Brain microvascular endothelial cell (primary cell): ENCODE results near the gene EIF4EBP2.

Source experiments
- DNase-seq: peaks from one replicate; pipeline ENCODE4 v3.0.0-alpha.2; 2020
- H3K27ac ChIP-seq: fragments of 250-450 bp; sonication (Bioruptor Pico); 2 replicates; pipeline ENCODE4 v1.5.1; 2020; ENCODE audit warnings: mild to moderate bottlenecking, moderate library complexity
- H3K27me3 ChIP-seq: fragments of 250-450 bp; sonication (Bioruptor Pico); replicated peaks from 2 replicates; pipeline ENCODE4 v1.5.1; 2020; ENCODE audit warnings: mild to moderate bottlenecking
- H3K36me3 ChIP-seq: fragments of 250-450 bp; sonication (Bioruptor Pico); replicated peaks from 2 replicates; pipeline ENCODE4 v1.5.1; 2020; ENCODE audit warnings: mild to moderate bottlenecking
- H3K4me3 ChIP-seq: 2 replicates; pipeline ENCODE4 v1.5.1; 2011; ENCODE audit warnings: low read depth, mild to moderate bottlenecking, control low read depth, low read length, moderate library complexity
- in situ Hi-C: cut with HindIII; loops from 2 replicates; pipeline ENCODE4 v1.10.0; 2017; ENCODE audit warnings: low sequenced_read_pairs, low pct_ligation_motif_present
- TF ChIP-seq, protein P1 (sequence below): IDR thresholded peaks from 2 replicates; pipeline ENCODE4 v1.5.1; 2011; ENCODE audit warnings: low read depth, mild to moderate bottlenecking, moderate library complexity, low read length, control low read depth, inconsistent platforms; ENCODE audit errors: missing control alignments

Gene EIF4EBP2

DNA sequence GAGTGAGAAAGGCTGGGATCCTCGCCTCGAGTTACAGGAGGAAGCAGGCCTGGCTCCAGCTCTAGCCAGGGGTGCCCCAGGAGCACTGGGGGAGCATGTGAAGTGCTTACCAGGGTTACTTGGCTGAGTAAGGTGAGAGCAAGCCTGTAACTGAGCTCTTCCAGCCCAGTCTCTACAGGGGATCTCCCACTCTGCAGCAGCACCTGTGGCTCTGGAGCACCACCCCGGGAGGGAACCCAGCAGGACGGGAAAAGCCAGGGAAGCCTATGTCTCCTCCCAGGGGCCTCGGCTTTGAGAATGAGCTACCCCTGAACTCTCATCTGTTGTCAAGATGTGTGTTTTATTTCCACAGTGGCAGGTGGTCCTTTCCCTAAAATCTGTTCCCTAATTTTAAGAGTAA lies 32.1 kb upstream of the EIF4EBP2 start:
- DNase-seq = no peak

DNA sequence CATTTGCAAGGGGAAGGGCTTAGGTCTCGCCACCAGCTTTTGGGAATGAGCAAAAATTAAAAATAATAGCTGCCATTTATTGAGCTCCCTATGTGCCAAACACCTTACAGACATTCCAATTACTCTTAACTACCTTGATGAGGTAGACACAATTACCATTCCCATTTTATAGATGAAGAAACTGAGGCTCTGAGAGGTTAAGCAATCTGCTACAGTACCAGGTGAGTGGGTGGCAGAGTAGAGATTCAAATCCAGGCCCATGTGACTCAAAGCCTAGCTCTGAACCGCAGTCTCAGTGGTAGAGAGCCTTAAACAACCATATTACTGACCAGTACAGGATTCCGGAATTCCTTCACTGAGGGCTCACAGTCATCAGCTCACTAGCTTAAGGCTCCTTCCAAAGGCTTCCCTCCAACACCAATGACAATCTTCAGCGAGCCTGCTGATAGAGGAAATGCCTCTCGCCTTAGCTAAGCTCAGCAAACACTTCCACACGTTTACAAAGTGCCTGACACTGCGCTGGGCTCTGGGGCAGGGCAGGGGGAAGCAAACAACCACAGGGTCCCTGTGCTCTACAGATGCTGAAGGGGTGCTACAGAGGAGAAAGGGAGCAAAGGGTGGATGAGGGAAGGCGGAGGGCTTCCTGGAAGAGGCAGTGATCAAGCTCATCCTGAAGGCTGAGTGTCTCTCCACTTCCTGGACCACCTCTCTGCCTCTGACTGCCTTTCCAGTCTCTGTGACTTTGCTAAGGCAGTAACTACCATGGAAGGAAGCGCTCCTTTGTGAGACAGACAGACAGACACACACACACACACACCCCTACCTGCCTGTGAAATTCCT lies 28.9 kb upstream of the EIF4EBP2 start:
- Histone ChIP-seq H3K27ac (no peak overlapping the region), H3K27me3 (no peaks in the 10 kb centered on the region), H3K4me3 (no peak overlapping the region), H3K36me3 (no peaks in the 10 kb centered on the region)
- in situ Hi-C loops = no loop called here
- TF ChIP-seq, protein P1, sequence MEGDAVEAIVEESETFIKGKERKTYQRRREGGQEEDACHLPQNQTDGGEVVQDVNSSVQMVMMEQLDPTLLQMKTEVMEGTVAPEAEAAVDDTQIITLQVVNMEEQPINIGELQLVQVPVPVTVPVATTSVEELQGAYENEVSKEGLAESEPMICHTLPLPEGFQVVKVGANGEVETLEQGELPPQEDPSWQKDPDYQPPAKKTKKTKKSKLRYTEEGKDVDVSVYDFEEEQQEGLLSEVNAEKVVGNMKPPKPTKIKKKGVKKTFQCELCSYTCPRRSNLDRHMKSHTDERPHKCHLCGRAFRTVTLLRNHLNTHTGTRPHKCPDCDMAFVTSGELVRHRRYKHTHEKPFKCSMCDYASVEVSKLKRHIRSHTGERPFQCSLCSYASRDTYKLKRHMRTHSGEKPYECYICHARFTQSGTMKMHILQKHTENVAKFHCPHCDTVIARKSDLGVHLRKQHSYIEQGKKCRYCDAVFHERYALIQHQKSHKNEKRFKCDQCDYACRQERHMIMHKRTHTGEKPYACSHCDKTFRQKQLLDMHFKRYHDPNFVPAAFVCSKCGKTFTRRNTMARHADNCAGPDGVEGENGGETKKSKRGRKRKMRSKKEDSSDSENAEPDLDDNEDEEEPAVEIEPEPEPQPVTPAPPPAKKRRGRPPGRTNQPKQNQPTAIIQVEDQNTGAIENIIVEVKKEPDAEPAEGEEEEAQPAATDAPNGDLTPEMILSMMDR = no peak
- DNase-seq = peak; percentile 43

More for the DNA sequence above, 32.1 kb upstream of the EIF4EBP2 start:
- TF ChIP-seq, protein P1 = no peak
- Histone ChIP-seq H3K36me3 (no peaks in the 10 kb centered on the region), H3K4me3 (no peak overlapping the region), H3K27ac (no peak overlapping the region), H3K27me3 (no peaks in the 10 kb centered on the region)
- in situ Hi-C loops = no loop called here

DNA sequence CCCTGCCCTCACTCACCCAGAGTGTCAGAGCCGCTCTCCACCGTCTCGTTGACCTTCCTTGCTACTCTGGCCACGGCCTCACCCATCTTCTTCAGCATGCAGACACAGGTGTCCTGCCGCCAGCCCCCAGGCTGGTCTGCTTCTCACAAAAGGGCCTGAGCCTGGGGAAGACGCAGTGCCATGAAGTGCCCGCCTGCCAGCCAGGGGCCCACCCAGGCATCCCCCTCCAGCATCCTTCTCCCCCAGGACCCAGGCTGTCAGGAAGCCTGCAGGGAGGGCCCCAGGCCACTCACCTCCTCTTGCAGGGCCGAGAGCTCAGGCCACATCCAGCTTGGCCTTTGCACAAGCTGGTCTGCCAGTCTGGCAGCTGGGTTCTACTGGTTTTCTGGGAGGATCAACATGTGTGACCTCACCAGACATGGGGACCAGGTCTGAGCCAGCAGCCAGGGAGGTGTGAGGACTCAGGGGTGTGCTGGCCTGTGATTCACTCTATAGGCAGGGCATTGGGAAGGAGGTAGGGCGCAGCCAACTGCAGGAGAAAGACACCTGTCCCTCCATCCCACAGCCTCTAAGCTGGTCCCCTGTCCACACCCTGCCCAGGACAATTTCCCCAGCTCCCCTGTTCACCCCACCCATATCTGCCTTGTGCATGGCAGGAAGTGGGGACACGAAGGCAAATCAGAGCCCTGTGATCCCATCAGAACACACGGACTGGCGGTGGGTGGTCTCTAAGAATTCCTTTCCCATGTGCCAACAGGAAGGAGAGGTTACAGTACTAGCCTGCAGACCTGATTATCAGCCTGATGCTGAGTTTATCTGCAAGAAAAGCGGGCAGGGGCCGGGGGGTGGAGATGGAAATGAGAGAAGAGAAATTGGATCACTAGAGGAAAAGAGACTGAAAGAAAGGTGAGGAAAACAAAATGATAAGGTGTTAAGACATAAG lies 27.2 kb upstream of the EIF4EBP2 start:
- in situ Hi-C loops = no loop called here
- DNase-seq = peak; percentile 11
- no peak overlapping the region for H3K4me3 ChIP-seq
- H3K27me3 ChIP-seq = no peaks in the 10 kb centered on the region
- no peaks in the 10 kb centered on the region for H3K36me3 ChIP-seq
- TF ChIP-seq, protein P1 = no peak
- H3K27ac ChIP-seq = no peak overlapping the region

DNA sequence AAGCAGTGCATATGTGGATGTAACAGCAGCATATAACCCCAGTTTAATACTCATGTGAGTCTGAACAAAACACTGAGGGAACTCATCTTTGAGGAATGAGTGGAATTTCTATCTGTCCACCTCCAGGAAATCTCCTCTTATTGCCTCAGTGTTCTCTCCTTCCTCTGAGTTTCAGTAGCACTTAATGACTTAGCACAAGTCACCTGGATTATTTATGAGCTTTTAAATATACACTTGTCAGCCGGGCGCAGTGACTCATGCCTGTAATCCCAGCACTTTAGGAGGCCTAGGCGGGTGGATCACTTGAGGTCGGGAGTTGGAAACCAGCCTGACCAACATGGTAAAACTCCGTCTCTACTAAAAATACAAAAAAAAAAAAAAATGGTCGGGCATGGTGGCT lies 25.8 kb upstream of the EIF4EBP2 start:
- Histone ChIP-seq H3K27me3 (no peaks in the 10 kb centered on the region), H3K36me3 (no peaks in the 10 kb centered on the region), H3K4me3 (no peak overlapping the region), H3K27ac (peak overlapping the region; percentile 16)
- TF ChIP-seq, protein P1 = no peak
- peak; percentile 48 for DNase-seq
- in situ Hi-C loops = no loop called here

DNA sequence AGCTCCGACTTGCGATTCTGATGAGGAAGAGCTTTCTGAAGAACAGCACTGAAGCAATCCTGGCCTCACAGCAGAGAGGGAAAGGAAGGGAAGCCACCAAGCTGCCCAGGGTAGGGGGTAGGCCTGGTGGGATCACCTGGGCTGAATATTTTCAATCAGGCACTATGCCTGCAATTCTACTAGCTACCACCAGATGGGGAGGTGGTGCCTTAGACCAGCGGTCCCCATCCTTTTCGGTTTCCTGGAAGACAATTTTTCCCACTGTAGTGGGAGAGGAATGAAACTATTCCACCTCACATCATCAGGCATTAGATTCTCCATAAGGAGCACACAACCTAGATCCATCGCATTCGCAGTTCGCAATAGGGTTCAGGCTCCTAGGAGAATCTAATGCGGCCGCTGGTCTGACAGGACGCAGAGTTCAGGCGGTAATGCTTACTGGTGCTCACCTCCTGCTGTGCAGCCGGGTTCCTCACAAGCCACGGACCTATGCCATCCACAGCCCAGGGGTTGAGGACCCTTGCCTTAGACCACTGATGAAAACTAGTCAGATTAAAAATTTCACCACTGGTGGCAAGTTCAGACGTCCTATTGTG lies 24.3 kb upstream of the EIF4EBP2 start:
- H3K4me3 ChIP-seq = no peak overlapping the region
- H3K27ac ChIP-seq = no peak overlapping the region
- DNase-seq = peak; percentile 6
- in situ Hi-C loops = no loop called here
- TF ChIP-seq, protein P1 = peak; percentile 74
- H3K36me3 ChIP-seq = no peaks in the 10 kb centered on the region
- no peaks in the 10 kb centered on the region for H3K27me3 ChIP-seq
